HCT116 (cell line): ENCODE results near the gene DMXL1.

Experiments
- EZH2 ChIP-seq: fragments of 200-600 bp; sonication (generic); IDR thresholded peaks from 2 replicates; pipeline ENCODE4 v1.6.1; 2017; ENCODE audit warnings: antibody characterized with exemption, mixed run types
- JUND ChIP-seq: IDR thresholded peaks from 2 replicates; pipeline ENCODE4 v1.6.1; 2012
- POLR2A ChIP-seq: IDR thresholded peaks from 2 replicates; pipeline ENCODE4 v1.7.0; 2011; ENCODE audit warnings: borderline replicate concordance; ENCODE audit not compliant: insufficient read depth, insufficient read length; ENCODE audit errors: extremely low read depth
- POLR2AphosphoS5 ChIP-seq: IDR thresholded peaks from 2 replicates; pipeline ENCODE4 v1.6.1; 2011; ENCODE audit warnings: mild to moderate bottlenecking, low read depth, low read length, moderate library complexity
- RAD21 ChIP-seq: IDR thresholded peaks from 2 replicates; pipeline ENCODE4 v1.6.1; 2012; ENCODE audit warnings: low read depth, mild to moderate bottlenecking
- REST ChIP-seq: IDR thresholded peaks from 2 replicates; pipeline ENCODE4 v1.6.1; 2012; ENCODE audit warnings: low read depth
- SP1 ChIP-seq: IDR thresholded peaks from 2 replicates; pipeline ENCODE4 v1.6.1; 2012; ENCODE audit warnings: low read depth
- TCF7L2 ChIP-seq: IDR thresholded peaks from 2 replicates; pipeline ENCODE4 v1.7.0; 2011; ENCODE audit warnings: borderline replicate concordance, inconsistent platforms; ENCODE audit not compliant: insufficient read depth, insufficient read length; ENCODE audit errors: extremely low read depth
- TF ChIP-seq, protein P1 (sequence below), 3 experiments: fragments of 200-600 bp in 1 of 3; sonication (generic) in 1 of 3; IDR thresholded peaks in 2 of 3; conservative IDR thresholded peaks in 1 of 3; 2 replicates each; pipeline ENCODE4 v1.5.1; 2012 to 2017; ENCODE audit warnings: low read depth in 2 of 3, low read length in 2 of 3, antibody characterized with exemption in 1 of 3, borderline replicate concordance in 1 of 3, control low read depth in 1 of 3, mild to moderate bottlenecking in 1 of 3, mixed read lengths in 1 of 3, mixed run types in 1 of 3, moderate library complexity in 1 of 3; ENCODE audit not compliant: insufficient read depth in 1 of 3
- TF ChIP-seq, protein P2 (sequence below): IDR thresholded peaks from 2 replicates; pipeline ENCODE4 v1.6.1; 2012

DNA sequence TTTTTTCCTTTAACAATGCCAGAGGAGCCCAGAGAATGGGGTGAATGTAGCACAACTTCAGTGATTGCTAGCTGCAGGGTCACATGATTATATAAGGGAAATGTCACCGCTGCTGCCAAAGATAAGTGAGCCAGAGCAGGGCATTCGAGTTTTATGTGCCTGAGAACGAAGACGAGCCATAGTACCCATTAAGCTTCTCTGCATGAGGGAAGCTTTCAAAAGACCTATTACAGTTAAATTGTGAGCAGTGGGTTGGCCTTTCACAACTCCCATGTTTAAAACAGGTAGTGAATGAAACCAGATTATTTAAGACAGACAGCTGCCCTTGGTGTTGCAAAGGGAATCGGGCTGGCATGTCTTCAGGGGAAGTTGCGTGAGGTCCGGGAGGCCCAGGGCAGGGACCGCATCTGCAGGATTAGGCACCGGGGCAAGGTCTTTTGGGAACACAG lies 202.5 kb downstream of the DMXL1 start:
- TF ChIP-seq, protein P1, sequence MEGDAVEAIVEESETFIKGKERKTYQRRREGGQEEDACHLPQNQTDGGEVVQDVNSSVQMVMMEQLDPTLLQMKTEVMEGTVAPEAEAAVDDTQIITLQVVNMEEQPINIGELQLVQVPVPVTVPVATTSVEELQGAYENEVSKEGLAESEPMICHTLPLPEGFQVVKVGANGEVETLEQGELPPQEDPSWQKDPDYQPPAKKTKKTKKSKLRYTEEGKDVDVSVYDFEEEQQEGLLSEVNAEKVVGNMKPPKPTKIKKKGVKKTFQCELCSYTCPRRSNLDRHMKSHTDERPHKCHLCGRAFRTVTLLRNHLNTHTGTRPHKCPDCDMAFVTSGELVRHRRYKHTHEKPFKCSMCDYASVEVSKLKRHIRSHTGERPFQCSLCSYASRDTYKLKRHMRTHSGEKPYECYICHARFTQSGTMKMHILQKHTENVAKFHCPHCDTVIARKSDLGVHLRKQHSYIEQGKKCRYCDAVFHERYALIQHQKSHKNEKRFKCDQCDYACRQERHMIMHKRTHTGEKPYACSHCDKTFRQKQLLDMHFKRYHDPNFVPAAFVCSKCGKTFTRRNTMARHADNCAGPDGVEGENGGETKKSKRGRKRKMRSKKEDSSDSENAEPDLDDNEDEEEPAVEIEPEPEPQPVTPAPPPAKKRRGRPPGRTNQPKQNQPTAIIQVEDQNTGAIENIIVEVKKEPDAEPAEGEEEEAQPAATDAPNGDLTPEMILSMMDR (IDR thresholded peaks at IDR 0.05 in 2 of 3, conservative IDR thresholded peaks at IDR 0.05 in 1 of 3; ENCODE audit: borderline replicate concordance in 1 of 3, insufficient read depth in 1 of 3, low read depth in 2 of 3, low read length in 2 of 3) = no peak
- no peak for TF ChIP-seq RAD21
- TF ChIP-seq, protein P2, sequence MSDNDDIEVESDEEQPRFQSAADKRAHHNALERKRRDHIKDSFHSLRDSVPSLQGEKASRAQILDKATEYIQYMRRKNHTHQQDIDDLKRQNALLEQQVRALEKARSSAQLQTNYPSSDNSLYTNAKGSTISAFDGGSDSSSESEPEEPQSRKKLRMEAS = no peak
- TF ChIP-seq JUND = no peak
- TF ChIP-seq REST = no peak
- TF ChIP-seq TCF7L2 = no peak
- no peak for TF ChIP-seq POLR2A
- TF ChIP-seq EZH2 = no peak
- no peak for TF ChIP-seq SP1
- no peak for TF ChIP-seq POLR2AphosphoS5
